Non-pigmented ciliary epithelial cell (primary cell): ENCODE results near the gene KCNQ1.

ENCODE experiments used
- DNase-seq: peaks from one replicate; pipeline ENCODE4 v3.0.0-alpha.2; 2010; ENCODE audit warnings: low read depth

KCNQ1 gene

GRCh38 chr11:2747248-2748027 lies 302.6 kb downstream of the KCNQ1 start:
- no peak for DNase-seq

DNA sequence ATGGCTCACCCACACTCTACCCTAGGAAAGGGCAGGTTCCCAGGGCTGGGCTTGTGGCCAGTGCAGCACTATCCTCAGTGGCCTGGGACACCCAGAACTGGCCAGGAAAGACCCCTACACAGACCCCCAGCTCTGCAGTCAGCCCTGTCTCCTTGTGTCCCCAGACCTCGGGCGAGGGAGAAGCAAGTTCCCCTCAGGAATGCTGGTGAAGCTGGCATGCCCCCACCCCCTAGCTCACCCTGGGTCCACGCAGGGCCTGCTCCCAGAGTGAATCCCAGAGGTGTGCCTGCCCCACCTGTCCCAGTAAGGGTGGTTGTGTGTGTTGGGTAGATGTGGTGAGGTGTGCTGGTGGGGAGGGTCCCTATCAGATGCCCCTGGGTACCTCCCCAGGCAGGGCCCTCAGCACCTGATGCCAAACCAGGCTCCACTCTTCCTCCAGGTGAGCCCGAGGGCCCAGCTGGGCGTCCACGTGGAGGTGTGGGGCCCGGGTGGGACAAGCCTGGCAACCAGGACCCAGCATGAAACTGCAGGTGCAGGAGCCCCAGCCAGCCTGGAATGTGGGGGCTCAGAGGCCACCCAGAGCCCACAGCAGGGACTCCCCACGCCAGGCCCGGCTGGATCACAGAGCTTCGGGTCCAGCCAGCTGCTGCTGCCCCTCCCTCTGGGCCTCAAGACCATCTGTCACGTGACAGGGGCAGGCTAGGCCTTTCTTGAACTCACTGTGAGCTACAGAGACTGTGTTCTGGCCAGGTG lies 303.4 kb downstream of the KCNQ1 start:
- DNase-seq, result no peak

GRCh38 chr11:2748814-2749554 lies 304.2 kb downstream of the KCNQ1 start:
- DNase-seq, result no peak

- no peak for DNase-seq
These were observed 305.4 kb downstream of the KCNQ1 start for GRCh38 chr11:2750101-2750681.

GRCh38 chr11:2750682-2751522 lies 306.1 kb downstream of the KCNQ1 start:
- DNase-seq, result no peak

- no peak for DNase-seq
These were observed 306.9 kb downstream of the KCNQ1 start for GRCh38 chr11:2751523-2752203.

GRCh38 chr11:2752204-2752770 lies 307.5 kb downstream of the KCNQ1 start:
- DNase-seq, result no peak

DNA sequence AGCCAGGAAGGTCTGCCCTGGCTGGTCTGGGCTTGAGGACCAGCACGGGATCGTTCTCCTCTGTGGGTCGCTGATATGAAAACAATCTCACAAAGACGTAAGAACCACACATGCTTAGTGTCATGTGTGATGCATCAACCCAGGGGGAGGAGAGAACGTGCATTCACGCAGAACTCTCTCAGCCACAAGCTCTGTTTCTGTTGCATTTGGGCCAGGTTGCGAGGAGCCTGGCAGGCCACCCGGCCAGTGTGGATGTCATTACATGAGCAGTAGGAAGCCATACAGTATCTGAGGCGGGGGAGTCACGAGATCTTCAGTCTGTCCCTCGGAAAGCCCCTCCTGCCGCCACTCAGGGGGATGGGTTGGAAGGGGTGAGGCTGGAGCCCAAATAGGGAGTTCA lies 308.1 kb downstream of the KCNQ1 start:
- DNase-seq, result no peak

DNA sequence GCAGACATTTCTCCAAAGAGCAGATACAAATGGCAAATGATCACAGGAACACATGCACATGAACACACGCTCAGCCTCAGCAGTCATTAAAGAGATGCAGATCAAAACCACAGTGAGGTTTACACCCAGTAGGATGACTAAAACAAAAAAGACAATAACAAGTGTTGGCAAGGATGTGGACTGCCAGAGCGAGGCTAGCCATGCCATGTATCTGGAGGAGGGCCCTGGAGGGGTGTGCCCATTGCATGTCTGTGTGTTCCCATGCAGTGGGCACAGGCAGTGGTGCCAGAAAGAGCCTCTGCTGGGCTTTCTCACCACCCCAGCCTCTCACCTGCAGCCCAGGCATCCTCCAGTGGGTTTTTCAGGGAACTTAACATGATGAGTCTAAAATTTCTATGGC lies 309.2 kb downstream of the KCNQ1 start:
- no peak for DNase-seq

- DNase-seq, result no peak
These were observed 310.3 kb downstream of the KCNQ1 start for GRCh38 chr11:2755071-2755470.

DNA sequence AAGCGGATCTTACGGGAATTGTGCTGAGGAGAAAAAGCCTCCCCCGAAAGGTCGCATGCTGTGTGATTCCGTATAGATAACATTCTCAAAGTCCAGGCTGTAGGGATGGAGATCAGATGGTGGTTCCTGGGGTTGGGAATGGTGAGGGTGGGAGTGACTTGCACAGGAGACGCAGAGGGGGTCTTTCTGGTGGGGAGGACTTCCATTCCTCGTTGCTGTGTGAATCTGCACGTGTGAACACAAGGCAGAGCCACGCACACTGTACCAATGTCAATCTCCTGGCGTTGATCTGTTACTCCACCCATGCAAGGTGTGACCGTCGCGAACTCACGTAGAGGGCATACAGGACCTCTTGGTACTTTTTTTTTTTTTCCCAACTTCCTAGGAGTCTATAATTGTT lies 313.9 kb downstream of the KCNQ1 start:
- DNase-seq, result no peak

DNA sequence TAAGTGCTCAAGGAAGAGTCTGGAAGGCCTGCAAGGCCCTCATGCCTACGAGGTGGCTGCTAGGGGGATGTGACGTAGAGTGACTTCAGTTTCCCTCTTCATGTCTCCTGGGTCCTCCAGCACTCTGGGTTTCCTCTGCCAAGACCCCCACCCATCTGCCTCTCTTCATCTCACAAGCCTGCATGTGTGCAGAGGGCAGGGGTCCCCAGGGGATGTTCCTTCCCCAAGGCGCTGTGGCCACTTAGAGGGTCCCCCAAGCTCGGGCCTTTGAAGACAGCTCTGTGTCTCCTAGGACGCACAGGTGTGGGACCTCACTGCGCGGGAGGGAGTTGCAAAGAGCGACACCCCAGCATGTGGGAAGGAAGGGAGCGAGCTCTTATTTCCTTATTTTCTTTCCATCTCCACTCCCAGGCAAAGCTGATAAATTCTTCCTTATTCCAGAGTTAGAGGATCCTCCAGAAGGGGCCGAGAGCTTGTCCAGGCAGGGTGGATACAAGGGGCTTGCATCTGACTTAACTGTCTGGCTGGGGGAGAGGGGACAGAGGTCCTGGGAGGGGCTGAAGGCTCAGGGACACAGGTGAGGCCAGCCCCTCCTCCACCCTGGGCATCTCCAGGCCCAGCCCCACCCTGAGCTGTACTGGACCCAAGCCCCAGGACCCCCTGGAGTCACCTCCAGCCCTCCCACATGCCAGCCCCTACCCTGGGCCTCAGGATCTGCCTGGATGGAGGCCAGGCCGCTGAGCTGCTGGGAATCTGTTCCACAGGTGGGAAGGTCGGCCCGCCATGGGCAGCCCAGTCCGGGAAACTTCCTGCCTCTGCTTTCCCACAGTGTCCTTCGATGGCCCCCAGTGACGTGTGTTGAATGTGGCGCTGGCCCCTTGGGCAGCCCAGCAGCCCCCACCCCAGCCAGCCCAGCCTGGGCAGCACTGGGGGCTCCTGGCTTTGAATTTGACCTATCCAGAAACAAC lies 314.7 kb downstream of the KCNQ1 start:
- DNase-seq, result no peak

DNA sequence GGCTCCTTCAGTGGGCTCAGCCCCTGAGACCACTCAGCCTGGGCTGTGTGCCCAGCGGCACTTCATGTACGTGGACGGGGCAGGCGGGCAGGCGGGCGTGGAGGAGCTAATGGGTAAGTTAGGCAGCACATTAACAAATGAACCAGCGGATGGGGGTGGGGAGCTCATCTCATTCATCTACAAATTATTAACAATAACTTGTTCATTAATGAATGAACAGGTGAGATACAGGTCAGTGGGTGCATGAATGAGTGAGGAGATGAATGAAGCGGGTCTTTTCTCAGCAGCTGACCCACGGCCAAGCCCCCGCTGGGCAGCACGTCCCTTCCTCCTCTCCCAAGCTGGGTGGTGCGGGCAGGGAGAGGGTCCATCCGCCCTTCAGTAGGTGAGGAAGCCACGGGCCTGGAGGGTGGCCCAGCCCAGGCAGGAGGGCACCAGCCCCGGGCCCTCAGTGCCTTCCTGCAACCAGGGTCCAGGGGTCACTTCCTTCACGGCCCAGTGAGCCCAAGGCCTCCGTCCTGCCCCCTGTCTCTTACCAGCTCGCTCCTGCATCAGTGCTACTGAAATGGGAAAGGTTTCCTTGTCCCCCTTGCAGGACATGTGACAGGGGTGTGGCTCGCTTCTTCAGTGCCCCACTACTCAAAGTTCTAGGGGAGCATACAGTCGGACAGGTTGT lies 315.5 kb downstream of the KCNQ1 start:
- no peak for DNase-seq

DNA sequence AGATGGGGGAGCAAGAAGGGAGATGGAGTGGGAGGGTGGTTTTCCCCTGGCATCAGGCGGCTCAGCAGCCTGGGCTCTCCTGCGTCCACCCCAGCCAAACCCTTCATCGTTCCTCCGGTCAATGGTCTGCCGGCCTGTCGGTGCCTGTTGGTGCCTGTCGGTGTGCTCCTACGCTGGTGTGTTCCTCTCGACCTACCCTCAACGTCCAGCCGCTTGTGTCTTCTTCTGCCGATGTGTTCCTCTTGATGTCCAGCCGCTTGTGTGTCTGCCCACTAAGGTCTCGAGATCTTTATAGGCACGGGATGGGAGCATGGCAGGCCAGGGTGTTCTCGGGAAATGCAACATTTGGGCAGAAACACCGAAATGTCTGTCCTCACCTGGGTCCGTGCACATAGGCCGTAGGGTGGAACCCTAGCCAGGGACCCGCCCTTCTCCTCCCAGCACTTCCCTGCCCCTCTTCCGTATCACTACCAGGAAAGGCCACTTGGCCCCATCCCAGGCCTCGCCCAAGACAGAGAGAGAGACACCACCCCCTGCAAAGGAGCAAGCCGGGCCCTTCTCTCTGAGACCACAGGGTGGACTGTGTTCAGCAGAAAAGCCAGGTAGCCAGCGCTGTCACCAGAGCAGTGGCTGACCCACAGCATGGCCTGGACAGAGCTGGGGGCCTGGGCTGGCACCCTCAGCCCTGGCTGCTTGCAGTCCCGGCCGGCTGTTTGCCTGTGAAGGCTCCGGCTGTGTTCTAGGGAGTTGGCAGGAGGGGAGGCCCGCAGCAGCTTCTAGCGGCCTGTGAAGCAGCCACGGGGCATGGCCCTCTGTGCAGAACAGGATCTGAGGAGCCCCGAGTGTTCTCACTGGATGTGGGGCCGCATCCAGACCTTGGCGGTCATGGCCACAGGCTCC lies 316.6 kb downstream of the KCNQ1 start:
- no peak for DNase-seq

- DNase-seq, result no peak
These were observed 317.2 kb downstream of the KCNQ1 start for GRCh38 chr11:2762031-2762380.

DNA sequence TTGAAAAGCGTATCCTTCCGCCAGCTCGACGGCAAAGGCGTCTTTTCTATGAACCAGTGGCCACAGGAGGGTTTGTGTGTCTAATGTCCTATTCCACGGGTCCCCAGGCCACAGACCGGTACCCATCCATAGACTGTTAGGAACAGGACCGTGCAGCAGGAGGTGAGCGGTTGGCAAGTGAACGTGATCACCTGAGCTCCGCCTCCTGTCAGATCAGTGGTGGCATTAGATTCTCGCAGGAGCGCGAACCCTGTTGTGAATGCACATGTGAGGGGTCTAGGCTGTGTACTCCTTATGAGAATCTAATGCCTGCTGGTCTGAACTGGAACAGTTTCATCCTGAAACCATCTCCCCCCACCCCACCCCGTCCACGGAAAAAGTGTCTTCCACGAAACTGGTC lies 317.6 kb downstream of the KCNQ1 start:
- DNase-seq, result no peak

GRCh38 chr11:2763984-2764383 lies 319.2 kb downstream of the KCNQ1 start:
- no peak for DNase-seq

- no peak for DNase-seq
These were observed 320.7 kb downstream of the KCNQ1 start for GRCh38 chr11:2765491-2765890.
